Measurements from ENCODE around the gene BTK.

DNA sequence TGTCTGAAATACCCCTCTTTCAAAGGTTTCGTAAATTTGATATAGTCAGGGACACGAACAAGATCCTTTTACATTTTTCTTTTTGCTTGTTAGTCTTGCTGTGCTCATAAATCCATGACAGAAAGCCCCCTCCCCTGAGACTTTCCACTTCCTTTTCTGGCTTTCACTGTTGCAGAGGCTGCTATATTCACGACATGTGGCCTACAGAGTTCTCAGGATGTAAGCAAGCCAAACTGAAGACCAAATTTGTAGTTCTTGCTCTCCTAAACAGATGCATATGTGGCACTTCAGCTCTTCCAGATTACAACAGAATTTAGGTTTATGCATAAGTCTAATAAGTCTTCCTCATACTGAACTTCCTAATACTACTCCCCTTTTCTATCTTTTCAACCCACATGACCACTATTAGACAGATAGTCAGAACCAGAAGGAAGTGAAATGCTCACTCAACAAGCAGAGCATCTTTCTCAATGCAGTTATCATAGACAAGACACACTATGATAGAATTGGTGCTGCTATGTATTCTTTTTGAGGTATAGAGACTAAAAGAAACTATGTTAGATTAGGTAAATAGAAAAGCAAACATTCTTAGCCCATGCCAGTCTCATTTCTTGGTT, 15.0 kb downstream of the BTK start:
- TF ChIP-seq, protein P1, sequence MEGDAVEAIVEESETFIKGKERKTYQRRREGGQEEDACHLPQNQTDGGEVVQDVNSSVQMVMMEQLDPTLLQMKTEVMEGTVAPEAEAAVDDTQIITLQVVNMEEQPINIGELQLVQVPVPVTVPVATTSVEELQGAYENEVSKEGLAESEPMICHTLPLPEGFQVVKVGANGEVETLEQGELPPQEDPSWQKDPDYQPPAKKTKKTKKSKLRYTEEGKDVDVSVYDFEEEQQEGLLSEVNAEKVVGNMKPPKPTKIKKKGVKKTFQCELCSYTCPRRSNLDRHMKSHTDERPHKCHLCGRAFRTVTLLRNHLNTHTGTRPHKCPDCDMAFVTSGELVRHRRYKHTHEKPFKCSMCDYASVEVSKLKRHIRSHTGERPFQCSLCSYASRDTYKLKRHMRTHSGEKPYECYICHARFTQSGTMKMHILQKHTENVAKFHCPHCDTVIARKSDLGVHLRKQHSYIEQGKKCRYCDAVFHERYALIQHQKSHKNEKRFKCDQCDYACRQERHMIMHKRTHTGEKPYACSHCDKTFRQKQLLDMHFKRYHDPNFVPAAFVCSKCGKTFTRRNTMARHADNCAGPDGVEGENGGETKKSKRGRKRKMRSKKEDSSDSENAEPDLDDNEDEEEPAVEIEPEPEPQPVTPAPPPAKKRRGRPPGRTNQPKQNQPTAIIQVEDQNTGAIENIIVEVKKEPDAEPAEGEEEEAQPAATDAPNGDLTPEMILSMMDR (IDR thresholded peaks at IDR 0.05; ENCODE audit: low read depth, low read length): no peak
- TF ChIP-seq EZH2phosphoT487 (IDR thresholded peaks at IDR 0.05; ENCODE audit: low read depth): no peak

All from OCI-LY3 (cell line).